Myocyte (in vitro differentiated cells): ENCODE data around the gene PEDS1. TPM values are rescaled to one million over a fixed set of nuclear protein-coding genes. Genes with fewer than 3 reads are reported as not detected.
"Not testable (repeated sequence)": the region's sequence is repeated elsewhere in the genome, so short reads cannot be mapped to it uniquely, and the experiment has no call there.

ENCODE experiments used
- DNase-seq: peaks from one replicate; pipeline ENCODE4 v3.0.0-alpha.2; 2012; ENCODE audit warnings: low read depth
- polyA plus RNA-seq: library from polyadenylated mRNA; unstranded; fragments of >200 nt; gene quantifications from one replicate; pipeline ENCODE4 v1.2.1, GENCODE V29; 2012; ENCODE audit warnings: missing spikeins
- total RNA-seq: library from RNA; depleted of rRNA; stranded (reverse); fragments of >200 nt; gene quantifications from 2 replicates; pipeline ENCODE4 v1.2.3, GENCODE V29; 2014

The PEDS1 gene
- 51.8 and 56.6 TPM in 2 replicates for total RNA-seq
- 45.2 TPM for polyA plus RNA-seq

DNA sequence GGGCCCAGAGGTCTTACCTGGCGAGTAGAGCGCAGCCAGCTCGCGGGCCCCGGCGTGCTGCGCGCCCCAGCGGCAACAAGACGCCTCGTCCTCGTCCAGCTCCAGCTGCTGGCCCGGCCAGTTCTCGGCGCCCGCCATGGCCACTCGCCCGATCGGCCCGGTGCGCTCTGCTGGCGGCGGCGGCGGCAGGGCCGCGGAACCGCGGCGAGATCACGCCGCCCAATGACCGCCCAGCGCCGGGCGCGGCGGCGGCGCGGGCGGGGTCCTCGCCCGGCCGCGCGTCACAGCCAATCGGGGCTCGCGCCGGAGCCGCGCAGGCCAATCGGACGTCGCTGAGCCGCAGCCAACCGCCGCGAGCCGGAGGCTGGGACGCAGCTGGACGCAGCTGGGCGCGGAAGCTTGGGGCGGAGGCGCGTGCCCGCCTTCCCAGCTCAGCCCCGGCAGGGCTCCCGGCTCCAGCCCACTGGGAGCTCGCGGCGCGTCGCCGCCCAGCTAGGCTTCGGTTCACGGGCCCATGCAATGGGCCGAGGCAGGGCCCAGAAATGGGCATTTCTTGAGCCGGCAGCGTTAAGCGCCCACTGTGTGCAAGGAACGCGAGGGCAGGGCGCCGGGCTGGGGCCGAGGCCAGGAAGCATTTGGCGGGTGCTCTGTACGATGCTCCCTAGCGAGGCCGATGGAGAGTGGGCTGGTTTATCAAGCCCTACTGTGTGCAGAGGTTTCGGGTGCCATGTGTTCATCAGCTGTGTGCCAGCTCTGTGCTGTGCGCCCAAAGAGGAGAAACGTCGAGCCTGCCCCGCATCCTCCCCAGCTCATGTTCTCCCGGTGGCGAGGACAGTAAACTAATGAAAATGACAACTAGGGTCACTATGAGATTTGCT lies at the start of gene PEDS1:
PEDS1 (minus strand) TSS at position 224 of the 878 bp plus-strand sequence; CDS start at position 138, 86 bp downstream.
- peak; percentile 92 for DNase-seq

DNA sequence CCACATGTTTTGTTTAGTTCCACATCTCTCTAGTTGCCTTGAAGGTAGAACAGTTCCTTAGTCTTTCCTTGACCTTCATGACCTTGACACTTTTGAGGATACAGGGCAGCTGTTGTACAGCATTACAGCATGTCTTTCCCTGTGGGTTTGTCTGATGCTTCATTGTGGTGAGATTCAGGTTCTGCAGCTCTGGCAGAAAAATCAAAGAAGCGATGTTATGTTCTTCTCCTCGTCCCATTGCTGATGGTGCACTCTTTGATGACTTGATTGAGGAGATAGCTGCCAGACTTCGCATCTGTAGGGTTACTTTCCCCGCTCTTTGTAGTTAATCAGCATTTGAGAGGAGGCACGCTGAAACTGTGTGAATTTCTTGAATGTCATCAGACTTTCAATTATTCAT lies 49.2 kb upstream of the PEDS1 start:
- peak; percentile 56 for DNase-seq

DNA sequence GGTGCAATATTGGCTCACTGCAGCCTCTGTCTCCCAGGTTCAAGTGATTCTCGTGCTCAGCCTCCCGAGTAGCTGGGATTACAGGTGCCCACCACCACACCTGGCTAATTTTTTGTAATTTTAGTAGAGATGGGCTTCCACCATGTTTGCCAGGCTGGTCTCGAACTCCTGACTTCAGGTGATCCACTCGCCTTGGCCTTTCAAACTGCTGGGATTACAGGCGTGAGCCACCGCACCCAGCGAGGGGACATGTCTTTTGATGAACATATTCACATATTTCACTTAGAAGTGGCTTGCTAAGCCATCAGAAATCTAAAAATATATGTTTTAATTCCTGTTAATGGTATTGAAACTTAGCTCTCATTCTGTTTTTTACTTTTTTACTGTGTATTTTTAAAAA lies 48.2 kb upstream of the PEDS1 start:
- DNase-seq = not testable (repeated sequence)

DNA sequence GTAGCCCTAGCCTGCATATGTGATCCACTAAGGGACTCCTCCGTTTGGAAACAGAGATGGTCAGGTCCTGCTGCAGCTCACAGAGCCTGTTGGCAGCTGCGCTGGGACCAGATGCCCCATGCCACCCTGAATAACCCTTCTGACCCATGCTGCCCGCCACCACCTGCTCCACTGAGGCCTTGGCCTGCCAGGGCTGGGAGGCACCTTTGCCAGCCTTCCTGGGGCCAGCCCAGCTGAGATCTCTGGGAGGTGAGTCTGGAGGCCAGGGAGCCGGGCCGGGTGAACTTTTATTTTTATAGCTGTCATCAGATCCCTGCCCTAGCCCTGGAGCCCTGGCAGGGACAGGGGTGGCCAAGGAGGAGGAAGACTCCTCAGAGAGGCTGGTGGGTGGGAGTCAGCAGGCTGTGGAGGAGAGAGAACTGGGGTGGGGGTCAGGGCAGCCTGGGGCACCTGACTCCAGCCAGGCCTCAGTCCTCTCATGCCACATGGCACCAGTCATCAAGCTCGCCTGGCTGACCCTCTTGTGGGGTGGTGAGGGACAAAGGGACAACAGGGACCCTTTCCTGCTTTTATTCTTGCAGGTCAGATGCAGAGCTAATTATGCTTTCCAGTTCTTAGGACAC lies 47.1 kb upstream of the PEDS1 start:
- peak; percentile 56 for DNase-seq

DNA sequence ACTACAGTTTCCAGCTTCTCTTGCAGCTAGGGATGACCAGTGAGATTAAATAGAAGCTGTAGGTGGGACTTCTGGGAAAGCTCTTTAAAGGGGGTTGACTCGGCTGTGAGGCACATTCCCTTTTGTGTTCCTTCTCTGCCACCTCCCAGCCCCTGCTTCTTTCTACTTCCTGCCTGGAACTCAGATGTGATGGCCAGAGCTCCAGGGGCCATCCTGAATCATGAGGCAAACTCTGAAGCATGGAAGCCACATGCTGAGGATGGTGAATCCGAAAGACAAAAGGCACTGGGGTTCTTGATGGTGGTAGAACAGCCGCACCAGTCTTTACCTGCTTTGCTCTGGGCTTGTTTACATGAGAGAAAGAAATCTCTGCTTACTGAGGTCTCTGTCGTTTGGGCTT lies 46.2 kb upstream of the PEDS1 start:
- no peak for DNase-seq

DNA sequence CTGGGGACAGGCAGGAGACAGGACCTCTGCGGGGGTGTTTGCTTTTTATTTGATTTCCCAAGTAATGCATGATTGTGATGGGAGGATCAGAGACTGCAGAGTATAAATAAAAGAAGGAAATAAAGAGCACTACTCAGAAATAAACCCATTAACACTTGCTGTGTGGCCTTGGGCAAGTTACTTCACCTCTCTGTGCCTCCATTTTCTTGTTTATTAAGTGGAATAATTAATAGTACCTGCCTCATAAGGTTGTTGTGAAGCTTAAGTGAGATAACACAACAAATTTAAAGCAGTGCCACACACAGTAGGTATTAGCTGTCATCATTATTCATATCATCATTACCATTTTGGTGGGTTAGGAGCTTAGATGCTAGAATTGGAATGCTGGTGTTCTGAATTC lies 45.2 kb upstream of the PEDS1 start:
- no peak for DNase-seq

DNA sequence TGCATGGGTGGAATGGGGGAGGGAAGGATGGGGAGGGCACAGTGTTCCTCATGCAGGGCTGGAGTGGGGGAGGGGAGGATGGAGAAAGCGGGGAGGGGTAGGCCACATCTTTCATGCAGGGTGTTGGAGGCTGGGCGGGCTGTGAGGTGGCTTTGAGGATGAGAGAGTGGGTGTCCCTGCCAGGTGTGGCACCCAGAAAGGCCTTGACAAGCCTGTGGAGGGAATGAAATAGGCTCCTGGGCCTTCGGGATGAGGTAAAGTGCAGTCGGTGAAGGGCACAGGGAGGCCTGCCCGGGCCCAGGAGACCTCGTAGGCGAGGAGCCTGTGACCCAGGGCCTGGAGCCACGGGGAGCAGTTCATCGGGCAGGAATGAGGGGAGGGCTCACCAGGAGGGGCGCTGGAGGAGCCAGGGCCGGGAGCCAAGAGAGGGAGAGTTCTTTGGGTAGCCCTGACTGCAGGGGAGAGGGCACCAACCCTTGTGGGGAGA lies 44.7 kb upstream of the PEDS1 start:
- DNase-seq = no peak

DNA sequence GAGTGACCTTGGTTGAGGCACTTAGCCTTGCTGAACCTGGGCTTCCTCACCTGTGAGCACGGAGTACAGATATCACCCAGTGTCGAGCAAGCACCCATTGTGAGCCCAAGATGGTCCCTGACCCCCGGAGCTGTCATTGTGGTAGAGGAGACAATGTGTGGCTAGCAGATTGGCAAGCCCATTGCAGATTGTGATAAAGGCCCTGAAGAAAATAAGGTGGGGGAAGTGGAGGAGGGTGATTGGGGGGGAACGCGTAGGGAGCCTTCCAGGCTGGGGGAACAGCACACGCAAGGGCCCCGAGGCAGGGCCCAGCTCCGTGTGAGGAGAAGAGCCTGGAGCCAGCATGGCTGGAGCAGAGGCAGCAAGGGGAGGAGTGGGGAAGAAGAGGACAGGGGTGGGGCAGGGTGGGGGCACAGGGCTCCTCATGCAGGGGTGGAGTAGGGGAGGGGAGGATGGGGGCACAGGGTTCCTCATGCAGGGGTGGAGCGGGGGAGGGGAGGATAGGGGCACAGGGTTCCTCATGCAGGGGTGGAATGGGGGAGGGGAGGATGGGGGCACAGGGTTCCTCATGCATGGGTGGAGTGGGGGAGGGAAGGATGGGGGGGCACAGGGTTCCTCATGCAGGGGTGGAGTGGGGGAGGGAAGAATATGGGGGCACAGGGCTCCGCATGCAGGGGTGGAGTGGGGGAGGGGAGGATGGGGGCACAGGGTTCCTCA lies 44.1 kb upstream of the PEDS1 start:
- DNase-seq = no peak

DNA sequence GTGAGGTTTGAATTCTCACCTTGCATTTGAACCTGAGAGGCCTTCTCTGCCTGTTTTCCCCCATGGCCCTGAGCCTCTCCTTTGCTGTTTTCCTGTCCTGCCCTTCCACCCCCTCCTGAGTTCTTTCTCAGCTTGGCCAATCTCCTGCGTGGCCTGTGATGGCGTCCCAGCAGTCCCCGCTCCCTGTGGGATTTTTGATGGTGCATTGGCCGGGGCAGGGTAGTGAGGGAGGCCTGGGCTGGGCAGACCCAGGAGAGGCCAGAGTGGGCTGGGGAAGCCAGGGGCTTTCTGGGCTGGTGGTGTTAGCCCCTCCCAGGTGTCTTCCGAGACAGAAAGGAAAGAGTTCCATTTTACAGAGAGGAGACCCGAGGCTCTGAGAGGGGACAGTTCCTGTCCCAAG lies 43.4 kb upstream of the PEDS1 start:
- DNase-seq = no peak

DNA sequence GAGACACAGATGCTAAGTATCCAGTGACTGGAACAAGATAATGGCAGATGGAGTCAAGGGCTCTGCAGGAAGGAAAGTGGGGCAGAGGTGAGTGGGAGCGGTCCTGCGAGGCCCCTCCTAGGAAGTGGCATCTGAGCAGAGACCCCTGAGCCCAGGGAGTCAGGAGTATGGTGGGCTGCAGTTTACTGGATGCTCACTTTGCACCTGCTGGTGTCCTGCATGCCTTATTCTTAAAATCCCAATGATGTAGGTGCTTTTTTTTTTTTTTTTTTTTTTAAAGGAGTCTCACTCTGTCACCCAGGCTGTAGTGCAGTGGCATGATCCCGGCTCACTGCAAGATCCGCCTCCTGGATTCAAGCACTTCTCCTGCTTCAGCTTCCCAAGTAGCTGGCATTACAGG lies 42.7 kb upstream of the PEDS1 start:
- no peak for DNase-seq

DNA sequence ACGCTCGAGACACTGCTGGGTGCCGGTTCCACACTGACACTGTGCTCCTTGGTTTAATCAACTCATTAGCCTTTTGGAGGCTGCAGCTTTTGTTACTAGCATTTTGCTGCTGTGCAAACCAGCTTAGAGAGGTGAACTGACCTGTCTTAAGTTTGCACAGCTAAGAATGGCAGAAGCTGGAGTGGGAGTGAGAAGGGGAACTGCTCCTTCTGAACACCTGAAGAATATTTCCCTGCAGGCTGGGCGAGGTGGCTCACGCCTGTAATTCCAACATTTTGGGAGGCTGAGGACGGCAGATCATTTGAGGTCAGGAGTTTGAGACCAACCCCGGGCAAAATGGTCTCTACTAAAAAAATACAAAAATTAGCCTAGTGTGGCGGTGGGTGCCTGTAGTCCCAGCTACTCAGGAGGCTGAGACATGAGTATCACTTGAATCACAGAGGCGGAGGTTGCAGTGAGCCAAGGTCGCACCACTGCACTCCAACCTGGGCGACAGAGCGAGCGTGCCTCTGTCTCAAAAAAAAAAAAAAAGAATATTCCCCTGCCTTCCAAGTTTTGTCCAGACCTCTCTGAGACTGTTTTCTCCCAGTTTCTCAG lies 42.1 kb upstream of the PEDS1 start:
- DNase-seq = no peak

DNA sequence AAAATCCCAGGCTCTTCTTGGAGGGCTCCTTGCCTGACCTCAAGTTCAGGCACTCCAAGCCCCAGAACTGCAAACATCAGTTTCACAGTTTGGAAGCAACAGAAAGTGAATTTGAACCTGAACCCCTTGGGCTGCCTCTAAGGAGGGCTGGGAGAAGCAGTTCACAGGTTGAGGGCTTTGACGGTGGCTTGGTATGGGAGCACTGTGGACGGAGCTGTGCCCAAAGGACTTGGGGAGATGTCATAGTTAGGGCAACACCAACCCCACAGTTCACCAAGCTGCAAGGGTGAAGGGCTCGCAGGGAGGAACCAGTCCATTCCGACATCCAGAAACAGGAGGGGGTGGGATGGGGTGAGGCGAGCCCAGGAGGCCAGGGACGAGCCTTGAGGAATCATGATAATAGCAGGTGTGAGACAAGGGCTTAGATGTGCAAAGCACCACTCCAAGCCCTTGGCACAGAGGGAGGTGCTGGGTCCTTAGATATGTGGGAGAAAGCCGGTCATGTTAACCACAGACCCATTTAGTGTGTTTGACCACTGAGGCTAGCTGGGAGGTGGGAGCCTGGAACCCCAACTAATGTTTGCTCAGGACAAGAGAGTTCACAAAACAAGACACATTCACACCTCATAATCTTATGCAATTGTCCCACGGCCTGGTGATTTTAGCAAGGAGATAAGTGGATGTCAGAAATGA lies 41.5 kb upstream of the PEDS1 start:
- no peak for DNase-seq

DNA sequence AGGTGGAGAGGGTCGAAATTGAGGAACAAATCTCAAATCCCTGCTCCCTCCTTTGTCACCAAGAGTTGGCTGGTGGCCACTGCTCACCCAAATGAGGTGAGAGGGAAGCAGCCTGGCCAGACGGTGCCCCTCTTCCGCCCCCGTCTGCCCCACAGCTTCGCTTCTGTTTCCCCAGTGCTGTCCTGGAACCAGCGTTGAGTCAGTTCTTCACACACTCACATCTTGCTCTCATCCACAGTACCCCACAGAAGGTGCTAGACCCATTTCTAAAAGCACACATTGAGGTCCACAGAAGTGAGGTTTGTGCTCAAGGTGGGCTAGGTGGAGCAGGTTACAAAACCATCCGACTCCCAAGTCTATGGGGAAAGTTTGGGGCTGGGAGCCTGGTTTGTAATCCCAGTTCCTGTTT lies 40.9 kb upstream of the PEDS1 start:
- no peak for DNase-seq

DNA sequence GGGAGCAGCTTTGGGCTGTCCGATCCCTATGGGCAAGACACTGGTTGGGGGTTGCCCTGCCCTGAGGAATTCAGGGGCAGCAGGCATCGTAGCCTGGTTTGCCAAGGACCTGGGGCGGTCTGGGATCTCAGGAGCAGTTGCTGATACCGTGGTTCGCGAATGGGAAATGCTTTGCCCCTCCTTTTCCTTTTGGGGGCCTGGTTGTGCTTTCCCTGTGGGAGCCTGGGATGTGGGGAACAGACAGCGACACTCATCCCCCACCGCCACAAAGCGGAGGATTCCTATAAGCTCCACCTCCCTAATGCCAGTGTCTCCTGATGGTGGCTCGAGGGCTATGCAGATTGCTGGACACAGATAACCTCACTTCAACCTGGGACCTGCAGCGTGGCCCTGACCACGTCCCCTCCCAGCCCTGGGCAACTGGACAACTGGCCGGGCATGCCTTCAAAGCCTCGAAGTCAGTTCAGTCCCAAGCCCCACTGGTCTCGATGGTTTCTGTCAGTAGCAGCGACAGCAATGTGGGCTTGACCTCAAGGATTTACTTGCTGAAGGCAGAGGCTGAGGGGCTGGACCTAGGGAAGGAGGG lies 40.4 kb upstream of the PEDS1 start:
- DNase-seq = peak; percentile 89

DNA sequence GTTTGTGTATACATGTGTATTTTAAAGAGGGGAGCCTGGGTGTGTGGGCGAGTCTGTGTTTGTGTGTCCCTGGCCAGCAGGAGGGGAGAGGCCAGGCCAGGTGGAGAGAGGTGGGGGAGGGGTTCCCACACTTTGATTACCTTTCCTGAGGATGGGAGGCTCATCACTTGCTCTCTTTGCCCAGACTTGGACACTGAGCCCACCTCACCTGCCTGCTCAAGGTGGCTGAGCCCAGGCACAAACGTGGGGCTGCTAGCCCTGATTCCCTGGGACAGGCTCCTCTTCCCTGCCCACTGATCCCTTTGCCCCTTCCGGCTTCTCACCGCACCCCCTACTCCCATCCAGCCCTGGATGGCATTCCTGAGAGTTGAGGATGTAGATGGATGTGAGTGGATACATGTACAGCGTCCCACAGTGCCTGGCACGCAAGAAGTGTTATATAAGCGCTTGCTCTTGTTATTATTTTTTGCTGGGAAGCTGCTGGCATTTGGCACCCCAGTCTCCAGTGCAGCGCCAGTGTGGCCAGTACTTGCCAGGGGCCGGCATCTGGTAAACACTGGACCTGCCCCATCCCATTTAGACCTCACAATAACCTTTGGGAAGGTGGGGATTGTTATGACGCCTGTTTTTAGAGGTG lies 39.8 kb upstream of the PEDS1 start:
- DNase-seq = peak; percentile 57

DNA sequence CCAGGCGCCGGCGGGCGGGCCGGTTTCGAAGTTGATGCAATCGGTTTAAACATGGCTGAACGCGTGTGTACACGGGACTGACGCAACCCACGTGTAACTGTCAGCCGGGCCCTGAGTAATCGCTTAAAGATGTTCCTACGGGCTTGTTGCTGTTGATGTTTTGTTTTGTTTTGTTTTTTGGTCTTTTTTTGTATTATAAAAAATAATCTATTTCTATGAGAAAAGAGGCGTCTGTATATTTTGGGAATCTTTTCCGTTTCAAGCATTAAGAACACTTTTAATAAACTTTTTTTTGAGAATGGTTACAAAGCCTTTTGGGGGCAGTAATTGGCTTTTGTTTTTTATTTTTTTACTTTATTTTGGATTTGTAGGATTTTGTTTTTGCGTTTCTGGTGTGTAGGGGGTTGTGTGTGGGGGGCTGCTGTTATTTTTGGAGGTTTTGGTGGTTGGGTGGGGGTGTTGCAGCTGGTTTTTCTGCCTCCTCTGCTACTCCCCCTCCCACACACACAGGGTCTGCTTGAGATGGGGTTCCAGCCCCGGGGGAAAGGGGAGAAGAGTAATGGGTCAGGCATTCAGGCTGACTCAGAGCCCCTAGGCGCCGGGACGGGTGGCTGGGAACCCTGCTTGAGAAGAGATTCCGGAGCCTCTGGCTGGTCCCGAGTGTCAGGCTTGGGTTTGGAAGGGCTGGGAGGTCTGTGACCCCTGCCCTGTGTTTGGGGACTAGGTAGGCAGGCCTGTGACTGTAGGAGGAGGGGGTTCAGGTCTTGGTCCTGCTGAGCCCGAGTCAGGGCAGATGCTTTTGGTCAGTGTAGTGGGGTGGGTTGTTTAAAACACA lies 39.1 kb upstream of the PEDS1 start:
- DNase-seq = peak; percentile 91

DNA sequence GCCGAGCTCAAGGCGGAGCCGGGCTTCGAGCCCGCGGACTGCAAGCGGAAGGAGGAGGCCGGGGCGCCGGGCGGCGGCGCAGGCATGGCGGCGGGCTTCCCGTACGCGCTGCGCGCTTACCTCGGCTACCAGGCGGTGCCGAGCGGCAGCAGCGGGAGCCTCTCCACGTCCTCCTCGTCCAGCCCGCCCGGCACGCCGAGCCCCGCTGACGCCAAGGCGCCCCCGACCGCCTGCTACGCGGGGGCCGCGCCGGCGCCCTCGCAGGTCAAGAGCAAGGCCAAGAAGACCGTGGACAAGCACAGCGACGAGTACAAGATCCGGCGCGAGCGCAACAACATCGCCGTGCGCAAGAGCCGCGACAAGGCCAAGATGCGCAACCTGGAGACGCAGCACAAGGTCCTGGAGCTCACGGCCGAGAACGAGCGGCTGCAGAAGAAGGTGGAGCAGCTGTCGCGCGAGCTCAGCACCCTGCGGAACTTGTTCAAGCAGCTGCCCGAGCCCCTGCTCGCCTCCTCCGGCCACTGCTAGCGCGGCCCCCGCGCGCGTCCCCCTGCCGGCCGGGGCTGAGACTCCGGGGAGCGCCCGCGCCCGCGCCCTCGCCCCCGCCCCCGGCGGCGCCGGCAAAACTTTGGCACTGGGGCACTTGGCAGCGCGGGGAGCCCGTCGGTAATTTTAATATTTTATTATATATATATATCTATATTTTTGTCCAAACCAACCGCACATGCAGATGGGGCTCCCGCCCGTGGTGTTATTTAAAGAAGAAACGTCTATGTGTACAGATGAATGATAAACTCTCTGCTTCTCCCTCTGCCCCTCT lies 38.2 kb upstream of the PEDS1 start:
- peak; percentile 74 for DNase-seq

DNA sequence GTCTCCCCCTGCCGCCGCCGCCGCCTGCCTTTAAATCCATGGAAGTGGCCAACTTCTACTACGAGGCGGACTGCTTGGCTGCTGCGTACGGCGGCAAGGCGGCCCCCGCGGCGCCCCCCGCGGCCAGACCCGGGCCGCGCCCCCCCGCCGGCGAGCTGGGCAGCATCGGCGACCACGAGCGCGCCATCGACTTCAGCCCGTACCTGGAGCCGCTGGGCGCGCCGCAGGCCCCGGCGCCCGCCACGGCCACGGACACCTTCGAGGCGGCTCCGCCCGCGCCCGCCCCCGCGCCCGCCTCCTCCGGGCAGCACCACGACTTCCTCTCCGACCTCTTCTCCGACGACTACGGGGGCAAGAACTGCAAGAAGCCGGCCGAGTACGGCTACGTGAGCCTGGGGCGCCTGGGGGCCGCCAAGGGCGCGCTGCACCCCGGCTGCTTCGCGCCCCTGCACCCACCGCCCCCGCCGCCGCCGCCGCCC lies 37.6 kb upstream of the PEDS1 start:
- peak; percentile 37 for DNase-seq
